Measurements from ENCODE around the gene KCTD6. TPM values are rescaled to one million over a fixed set of nuclear protein-coding genes. Genes with fewer than 3 reads are reported as not detected.

Gene KCTD6
- polyA plus RNA-seq, 1 of the 3 experiments (the other 2 are of a cell fraction): 7.8 TPM

GRCh38 chr3:58507356-58508078 is 15.6 kb downstream of the KCTD6 start:
- Histone ChIP-seq H3K4me1 (ENCODE audit: control insufficient read depth in 1 of 2, insufficient read depth in 2 of 2, low read depth in 1 of 2, low read length in 1 of 2) (no peaks in the 10 kb centered on the region), H3F3A (replicated peaks; ENCODE audit: insufficient read depth) (no peaks in the 10 kb centered on the region), H3K4me3 (ENCODE audit: low read depth in 2 of 2, low read length in 1 of 2) (no peak overlapping the region), H3K9me2 (no peaks in the 10 kb centered on the region), H2AFZ (ENCODE audit: low read depth) (no peak overlapping the region), H3K79me2 (ENCODE audit: insufficient read depth) (peaks cover 10% of the 10 kb centered on the region), H3K4me2 (no peak overlapping the region), H3K9ac (no peak overlapping the region), H3K9me3 (no peaks in the 10 kb centered on the region), H4K20me1 (ENCODE audit: insufficient read depth) (no peaks in the 10 kb centered on the region), H3K27me3 (ENCODE audit: insufficient read depth) (no peaks in the 10 kb centered on the region), H3K27ac (ENCODE audit: low read depth in 2 of 2, low read length in 1 of 2) (no peak overlapping the region), H3K36me3 (replicated peaks in 1 of 2; ENCODE audit: control insufficient read depth in 1 of 2, insufficient read depth in 2 of 2, low read length in 1 of 2) (peaks cover 6 to 13% of the 10 kb centered on the region in 2 experiments)
- TF ChIP-seq USF1 (IDR thresholded peaks at IDR 0.05; ENCODE audit: borderline replicate concordance, low read depth) (no peak), RXRA (IDR thresholded peaks at IDR 0.05; ENCODE audit: borderline replicate concordance, low read depth) (no peak), NFIC (IDR thresholded peaks at IDR 0.05; ENCODE audit: borderline replicate concordance) (no peak), TAF1 (IDR thresholded peaks at IDR 0.05; ENCODE audit: borderline replicate concordance, low read depth, low read length) (no peak), YY1 (IDR thresholded peaks at IDR 0.05; ENCODE audit: low read depth) (no peak), IRF3 (IDR thresholded peaks at IDR 0.05; ENCODE audit: low read depth, low read length) (no peak), TEAD4 (IDR thresholded peaks at IDR 0.05; ENCODE audit: borderline replicate concordance, insufficient read depth) (no peak), NRF1 (IDR thresholded peaks at IDR 0.05; ENCODE audit: low read depth, low read length) (no peak), CHD2 (IDR thresholded peaks at IDR 0.05; ENCODE audit: low read length, partially characterized antibody) (no peak), POLR2AphosphoS5 (IDR thresholded peaks at IDR 0.05; ENCODE audit: low read depth, low read length) (no peak), RFX5 (IDR thresholded peaks at IDR 0.05; ENCODE audit: low read length) (no peak), RAD21 (IDR thresholded peaks at IDR 0.05; ENCODE audit: low read length) (no peak), ZBTB33 (IDR thresholded peaks at IDR 0.05; ENCODE audit: borderline replicate concordance, low read depth) (no peak), TCF12 (IDR thresholded peaks at IDR 0.05) (no peak), FOXM1 (IDR thresholded peaks at IDR 0.05; ENCODE audit: low read depth) (no peak), FOXJ3 (CRISPR knock-in tag; IDR thresholded peaks at IDR 0.05) (no peak)
- TF ChIP-seq, protein P1, sequence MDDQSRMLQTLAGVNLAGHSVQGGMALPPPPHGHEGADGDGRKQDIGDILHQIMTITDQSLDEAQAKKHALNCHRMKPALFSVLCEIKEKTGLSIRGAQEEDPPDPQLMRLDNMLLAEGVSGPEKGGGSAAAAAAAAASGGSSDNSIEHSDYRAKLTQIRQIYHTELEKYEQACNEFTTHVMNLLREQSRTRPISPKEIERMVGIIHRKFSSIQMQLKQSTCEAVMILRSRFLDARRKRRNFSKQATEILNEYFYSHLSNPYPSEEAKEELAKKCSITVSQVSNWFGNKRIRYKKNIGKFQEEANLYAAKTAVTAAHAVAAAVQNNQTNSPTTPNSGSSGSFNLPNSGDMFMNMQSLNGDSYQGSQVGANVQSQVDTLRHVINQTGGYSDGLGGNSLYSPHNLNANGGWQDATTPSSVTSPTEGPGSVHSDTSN (IDR thresholded peaks at IDR 0.05): no peak
- ChIA-PET POLR2A (no interaction called here), CTCF (interaction anchor here (1.0 to 1.6 kb wide), 5 partner anchors 8 to 43 kb away, joined by 3 to 7 read pairs (median 4); partner anchors contain the start of gene KCTD6)
- 76% methylated on average over 2 of the region's 2 CpGs for WGBS (ENCODE audit: low lambda C conversion rate)
- no peak for DNase-seq

All from SK-N-SH (cell line).